T follicular helper cell (primary cell): ENCODE data around the gene MEN1.

ENCODE experiments used
- DNase-seq: peaks from one replicate; pipeline ENCODE4 v3.0.0-alpha.2; 2020; ENCODE audit warnings: low read depth
- total RNA-seq, 2 experiments: gene quantifications; one replicate each; lab custom pipeline; 2026; lab: John Stamatoyannopoulos, UW

Gene MEN1
- 51.2 to 54.2 reads per million in 2 experiments for total RNA-seq

DNA sequence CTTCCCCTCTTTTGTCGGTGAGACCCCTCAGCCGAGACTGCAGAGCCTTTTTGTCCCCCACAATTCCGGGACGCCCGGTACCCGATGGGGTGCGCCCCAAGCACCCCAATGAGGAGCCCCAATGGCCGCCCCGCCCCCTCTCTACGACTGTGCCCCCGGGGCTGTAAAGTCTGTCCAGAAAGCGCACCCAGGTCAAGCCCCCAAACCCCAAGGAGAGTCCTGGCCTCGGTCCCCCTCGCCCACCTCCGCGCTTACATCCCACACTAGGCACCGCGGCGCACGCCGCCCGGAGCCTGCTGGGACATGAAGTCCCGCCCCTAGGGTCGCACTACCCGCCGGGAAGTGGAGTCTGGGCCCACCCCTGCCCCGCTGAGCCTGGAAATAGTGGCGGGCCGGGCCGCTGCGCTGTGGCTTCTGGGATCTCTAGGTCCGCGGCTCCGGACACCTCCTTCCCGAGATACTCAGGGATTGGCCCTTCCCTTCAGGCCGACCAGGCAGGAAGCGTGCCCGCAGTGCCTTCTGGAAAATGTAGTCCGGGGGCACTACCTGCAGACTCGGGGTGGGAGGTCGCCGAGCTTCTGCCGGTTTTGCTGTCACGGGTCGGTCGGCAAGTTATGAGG is at the start of gene MEN1:
MEN1 (minus strand) TSS at position 281 of the 620 bp plus-strand sequence. CDS start 442 bp downstream, outside the sequence.
- DNase-seq, result peak; percentile 58

DNA sequence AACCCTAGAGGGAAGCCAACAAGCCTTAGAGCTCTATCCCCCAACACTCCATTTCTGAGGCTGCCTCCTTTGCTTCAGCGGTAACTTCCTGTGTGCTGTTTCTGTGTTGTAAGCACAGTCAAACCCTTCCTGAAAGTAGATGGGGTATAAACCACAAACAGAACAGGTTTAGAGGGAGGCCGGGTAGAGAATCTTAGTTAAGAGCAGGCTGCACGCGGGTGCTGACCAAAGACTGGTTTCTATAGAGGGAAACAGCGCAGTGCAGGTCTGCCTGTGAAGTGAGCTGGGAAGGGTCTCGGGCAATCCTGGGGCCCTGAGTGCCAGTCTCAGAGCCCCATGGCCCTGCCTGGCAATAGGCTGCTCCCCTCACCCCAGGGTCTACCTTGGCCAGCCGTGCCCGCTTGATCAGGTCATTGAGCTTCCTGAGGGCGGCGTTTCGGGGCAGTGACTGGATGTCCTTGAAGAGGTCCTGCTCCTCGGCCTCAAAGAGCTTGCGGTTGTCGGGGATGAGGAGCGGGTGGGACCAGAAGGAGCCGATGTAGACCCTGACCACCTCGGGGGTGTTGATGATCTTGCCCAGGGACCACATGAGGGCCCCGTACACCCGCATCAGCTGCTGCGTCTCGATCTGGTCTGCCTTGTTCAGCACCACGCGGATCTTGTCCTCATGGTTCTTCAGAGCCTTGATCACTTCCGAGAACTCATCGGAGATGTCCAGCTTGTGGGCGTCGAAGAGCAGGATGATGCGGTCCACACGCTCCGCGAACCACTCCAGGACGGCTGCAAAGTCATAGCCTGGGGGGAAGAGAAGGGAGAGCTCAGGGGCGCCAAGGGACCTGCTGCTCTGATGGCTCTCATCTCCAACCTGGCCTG is 49.4 kb upstream of the MEN1 start:
- DNase-seq, result no peak

DNA sequence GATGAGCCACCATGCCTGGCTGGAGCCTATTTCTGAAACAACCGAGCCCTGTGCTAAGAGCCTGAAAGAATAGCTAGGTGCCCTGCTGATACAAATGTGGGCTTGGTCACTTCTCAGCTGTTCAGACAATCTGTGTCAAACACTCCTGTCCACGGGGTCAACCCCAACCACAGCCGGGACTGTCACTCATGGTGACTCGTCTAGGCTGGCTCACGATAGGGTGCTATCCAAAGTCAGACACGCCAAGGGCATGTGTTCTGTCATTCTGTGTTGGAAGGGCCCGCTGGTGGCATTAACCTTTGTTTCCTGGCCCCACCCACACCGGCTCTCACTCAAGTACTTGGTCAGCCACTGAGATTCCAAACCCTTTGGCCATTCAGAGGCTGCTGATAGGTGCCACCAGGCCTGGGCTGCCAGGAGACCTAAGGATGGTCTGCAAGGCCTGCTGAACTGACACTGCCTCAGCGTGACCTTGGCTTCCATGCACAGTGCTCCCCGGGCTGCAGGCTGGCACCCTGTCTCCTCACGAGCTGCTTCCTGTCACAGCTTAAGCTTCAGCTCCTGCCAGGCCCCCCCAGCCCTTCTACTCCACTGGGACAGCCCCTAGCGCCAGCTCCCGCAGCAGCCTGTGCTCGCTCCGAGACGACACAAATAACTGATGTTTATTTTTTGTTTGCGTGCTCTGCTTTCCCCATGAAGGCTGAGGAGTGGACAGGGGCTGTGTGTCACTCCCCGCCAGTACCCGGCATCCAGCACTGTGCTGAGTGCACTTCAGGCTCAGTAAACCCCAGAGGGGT is 48.3 kb upstream of the MEN1 start:
- peak; percentile 59 for DNase-seq

DNA sequence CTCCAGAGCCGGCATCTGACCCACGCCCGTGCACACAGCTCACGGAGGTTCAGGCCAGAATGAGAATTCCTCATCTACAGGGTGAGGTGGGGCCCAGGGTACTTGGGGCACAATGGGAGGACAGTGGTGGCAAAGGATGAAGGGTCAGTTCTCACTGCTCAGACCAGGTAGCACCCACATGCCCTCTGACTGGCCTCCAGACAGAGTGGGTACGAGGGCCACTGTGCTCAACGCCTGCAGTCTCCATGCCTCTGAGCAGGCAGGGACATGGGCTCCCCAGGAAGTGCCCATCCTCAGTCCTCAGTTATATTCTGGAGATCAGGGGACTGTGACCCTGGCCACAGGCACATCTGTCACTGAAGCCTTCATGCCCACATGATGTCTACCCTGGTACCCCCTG is 47.1 kb upstream of the MEN1 start:
- DNase-seq, result no peak

DNA sequence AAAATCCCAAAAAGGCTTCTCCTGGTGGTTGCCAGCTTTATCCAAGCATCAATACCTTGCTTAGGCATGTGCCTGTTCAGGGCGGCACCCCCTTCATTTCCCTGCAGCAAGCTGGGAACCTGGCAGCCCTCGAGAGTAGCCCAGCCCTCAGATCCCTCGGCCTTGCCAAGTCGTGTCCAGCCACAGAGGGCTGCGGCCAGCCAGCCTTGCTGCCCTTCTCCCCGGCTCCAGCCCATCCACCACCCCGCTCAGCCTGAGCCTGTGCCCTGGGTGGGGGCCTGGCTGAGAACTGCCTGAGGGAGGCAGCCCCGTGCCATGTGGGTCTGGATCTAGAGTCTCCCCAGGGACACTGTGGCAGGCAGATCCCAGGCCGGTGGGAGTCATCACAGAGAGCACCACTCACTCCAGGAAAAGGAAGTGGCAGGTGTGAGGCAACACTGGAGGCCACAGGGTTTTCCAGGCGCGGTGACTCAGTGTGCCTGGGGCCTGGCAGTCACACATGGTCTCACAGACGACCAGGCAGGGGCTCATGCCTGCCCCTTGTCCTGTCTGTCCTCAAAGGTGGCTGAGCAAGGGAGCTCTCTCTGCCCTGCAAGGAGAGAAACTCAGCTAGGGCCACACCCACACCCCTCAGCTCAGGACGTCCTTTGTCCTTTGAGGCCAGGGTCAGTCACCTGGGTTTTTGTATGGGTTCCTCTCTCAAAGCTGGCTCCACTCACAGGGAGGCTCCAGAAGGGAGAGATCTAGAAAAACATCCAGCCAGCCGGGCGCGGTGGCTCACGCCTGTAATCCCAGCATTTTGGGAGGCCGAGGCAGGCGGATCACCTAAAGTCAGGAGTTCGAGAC is 46.3 kb upstream of the MEN1 start:
- DNase-seq, result no peak

DNA sequence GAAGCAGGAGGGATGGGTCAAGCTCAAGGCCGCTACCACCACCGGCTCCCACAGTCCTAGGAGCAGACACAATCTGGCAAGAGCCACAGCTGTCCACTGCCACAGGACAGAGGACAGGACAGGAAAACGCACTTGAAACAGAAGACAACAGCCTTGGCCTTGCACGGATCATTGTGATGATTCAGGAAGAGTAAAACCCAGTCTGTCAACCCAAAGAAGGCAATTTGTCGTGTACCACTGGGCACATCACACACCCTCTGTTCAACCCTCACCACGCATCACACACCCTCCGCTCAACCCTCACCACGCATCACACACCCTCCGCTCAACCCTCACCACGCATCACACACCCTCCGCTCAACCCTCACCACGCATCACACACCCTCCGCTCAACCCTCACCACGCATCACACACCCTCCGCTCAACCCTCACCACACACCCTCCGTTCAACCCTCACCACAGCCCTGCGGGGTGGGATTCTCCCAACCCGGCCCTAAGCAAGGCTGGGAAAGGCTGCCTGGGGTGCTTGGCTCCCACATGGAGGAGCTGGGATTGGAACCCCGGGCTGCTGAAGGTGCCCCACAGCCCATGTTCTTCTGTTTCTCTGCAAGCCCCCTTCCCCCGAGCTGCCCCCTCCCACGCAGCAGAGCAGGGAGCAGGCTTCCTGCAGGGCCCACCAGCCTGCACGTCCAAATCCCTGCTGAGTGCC is 45.4 kb upstream of the MEN1 start:
- no peak for DNase-seq

DNA sequence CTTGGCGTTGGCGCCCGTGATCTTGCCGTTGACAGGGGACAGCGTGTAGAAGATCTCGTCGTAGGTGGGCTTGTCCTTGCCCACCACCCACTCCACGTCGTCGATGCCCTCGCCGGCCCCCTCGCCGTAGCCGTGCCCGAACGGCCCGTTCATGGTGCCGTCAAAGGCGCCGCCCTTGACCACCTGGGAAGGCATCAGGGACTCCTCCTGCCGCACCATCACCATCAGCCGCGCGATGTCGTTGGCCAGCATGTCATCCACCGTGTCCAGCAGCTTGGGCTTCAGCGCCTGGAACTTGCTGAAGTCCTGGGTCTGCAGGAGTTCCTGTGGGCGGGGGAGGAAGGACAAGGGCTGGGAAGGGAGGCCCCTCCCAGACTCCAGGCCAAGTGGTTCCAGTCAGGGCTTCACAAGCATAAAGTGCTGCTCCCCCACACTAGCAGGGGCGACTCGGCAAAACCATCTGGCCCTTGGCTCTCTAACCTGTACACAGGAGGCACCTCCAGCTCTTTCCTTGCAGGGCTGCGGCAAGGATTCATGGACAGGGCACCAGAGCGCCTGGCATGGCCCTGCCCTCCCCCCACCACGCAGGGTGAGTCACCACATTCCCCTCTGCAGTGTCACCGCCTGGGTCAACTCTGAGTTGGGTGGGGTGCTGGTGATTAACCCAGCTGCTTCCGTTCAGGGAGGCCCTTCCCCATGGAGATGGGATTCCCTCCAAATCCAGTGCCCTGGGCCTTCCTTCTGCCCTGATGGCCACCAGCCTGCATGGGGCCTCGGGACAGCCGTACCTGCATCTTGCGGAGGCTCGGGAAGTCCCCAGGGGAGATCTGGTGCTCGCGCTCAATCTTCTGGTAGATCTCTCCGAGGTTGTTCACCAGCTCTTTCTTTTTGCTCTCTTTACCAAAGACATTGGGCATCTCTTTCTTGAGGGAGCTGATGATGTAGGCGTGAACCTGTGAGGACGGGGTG is 44.5 kb upstream of the MEN1 start:
- DNase-seq, result no peak

DNA sequence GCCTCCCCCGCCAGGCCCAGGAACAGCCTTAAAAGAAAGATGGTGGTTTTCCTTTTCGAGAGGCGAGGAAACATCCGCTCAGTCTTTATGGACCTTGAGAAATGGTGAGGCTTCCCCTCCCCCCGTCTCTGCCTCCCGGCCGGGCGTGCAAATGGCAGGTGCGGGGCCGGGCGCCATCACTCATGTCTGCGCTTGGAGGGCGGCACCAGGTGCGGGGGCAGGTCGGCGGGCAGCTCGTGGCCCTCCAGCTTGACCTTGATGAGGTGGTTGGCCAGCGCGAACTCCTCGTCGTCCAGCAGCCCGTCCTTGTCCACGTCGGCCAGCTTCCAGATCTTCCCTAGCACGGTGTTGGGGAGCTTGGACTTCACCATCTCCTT is 43.8 kb upstream of the MEN1 start:
- DNase-seq, result no peak

DNA sequence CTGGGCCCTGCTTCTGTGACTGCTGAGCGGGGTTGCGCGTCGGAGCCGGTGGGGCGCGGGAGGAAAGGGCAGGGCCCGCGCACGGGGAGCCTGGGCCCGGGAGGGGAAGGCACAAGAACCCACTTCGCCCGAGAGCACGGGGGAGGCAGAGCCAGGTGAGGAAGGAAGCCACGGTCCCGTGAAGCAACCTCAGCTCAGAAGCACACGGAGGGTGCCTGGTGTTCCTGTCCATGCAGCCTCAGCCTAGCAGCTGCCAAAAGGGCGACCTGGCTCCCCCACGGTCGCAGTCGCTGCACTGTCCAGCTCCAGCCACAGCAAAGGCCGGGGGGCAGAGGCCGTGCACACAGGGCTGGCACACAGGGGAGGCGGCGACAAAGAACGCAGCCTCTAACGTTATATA is 43.4 kb upstream of the MEN1 start:
- no peak for DNase-seq

DNA sequence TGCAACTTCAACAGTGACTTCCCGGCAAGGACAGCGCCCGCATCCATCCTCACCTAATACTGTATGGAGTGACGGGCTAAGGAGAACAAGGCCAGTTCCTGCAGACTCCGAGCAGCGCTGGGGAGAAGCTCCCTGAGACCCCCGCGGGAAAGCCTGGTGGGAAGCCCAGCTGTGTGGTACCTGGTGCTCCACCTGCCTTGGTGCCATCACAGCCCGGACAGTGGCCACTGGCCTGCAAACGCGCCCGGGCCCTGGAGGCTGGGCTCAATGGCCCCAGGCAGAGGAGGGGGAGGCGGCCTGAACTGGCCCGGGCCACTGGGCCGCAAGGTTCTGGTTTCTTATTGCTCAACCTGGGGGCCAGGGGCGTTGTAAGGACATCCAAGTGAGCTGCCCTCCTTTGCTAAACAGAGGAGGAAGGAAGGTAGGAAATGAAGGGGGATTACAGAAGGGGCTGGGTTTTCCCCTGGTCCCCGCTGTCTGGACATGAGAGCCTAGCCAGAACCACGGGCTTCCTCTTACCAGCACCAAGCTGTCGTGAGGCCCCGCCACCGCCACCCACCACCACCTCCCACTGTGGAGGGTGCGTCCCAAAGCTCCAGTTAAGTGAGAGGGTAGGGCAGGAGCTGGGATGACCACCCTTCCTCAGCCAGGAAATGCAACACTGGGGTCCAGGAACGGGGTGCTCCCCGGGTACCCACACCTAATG is 42.6 kb upstream of the MEN1 start:
- no peak for DNase-seq

DNA sequence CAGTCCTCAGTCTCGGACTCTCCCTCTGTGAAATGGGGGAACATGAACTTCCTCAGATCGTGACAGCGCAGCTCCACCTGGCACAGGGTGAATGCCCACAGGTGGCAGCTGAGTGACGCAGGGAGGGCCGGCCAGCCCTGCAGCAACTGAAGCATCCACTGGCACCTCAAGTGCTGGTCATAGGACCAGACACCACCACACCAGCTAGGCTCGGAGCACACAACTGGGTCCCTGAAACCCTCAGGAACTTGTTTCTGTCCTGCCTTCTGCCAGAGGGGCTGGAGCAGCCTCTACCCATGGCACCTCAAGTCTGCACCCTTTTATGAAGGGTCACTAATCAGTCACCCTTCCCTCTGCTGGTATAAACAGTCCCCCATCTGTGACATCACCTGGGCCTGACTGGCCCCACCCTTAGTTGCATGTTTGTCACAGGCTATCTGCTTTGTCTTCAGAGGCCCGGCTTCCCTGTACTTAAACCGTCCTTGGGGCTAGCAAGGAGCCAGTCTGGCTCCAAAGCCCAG is 41.5 kb upstream of the MEN1 start:
- no peak for DNase-seq

DNA sequence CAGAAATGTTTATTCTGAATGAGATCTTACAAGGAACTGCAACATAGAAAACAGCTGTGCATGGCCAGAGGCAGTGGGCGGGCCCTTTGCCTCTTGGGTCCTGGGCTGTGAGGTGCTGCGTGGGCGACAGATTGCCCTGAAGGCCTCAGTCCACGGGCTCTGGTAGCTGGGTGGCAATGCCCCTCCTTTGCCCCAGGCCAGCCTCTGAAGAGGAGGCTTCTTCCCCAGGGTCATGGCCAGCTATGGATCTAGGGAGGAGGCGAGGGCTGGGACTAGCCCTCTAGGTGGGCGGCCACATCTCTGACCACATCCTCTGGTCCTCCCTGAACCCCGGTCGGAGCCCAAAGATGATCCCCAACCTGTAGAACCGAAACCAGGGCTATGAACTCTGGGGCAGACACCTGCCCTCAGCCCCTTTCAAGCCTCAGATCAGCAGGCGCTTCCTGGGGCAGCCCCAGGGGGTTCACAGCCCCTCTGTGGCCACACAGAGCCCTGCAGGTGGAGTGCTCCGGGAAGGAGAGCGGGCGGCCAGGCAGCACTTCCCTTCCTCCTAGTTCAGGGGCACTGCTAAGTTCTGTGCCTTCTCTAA is 40.7 kb upstream of the MEN1 start:
- no peak for DNase-seq

DNA sequence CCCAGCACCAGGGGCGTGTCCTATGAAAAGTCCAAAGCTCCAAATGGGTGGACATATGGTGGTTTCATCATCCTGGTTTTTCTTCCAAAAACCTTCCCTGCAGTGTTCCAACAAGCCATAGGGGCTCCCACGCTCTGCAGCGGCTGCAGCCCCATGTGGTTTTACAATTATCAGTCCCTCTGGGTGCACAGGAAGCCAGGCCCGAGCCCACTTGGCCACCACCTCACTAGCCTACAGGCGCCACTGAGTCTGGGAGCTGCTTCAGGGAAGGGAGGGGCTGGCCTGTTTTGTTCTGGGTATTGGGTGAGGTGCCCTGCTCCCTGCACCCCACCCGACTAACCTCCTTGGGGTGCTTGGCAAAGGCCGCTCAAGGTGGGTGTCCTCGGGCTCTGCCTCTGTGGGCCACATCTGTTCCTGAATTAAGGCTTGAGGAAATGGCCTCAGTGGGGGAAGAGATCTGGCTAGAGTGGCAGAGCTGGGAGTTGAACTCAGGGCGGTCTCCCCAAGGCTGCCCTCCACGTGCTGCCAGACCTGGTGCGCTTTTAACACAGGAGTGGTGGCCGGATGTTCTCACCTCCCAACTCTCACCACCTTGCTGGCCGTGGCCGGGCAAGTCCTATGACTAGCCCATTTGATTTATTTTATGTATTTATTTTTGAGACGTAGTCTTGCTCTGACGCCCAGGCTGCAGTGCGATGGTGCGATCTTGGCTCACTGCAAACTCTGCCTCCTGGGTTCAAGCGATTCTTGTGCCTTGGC is 39.4 kb upstream of the MEN1 start:
- DNase-seq, result no peak

DNA sequence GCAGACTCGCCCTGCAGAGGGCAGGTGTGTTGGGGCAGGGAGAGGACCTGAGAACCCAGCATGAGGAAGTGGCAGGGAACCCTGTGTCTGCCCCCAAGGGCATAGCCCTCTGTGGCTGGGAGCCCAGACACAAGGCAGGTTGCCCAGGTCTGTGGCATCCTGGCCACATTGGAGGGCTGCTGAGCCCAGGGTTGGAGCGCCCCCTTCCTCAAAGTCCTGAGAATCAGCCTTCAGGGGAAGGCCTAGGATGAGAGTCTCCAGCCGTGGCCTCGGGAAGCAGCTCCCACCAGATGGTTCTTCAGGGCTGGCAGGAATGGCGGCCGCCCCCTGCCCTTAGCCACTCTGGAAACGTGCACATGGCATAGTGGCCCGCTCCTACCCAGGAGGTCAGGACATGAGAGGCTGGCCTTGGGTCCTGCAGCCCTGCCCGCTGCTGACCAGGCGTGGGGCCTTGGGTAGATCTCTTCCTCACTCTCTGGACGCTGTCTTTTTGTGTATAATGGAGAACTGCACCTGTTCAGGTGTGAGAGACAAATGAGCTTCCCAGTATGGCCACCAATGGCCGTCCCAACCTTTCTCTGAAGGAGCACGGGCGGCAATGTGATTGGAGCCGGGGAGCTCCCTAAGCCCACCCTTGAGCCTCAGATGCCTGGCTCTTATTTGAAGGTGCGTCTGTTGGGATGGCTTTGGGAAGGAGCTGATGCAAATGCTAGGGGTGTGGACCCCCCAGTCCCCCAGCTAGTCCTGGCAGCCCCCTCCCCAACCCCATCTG is 38.7 kb upstream of the MEN1 start:
- DNase-seq, result no peak

DNA sequence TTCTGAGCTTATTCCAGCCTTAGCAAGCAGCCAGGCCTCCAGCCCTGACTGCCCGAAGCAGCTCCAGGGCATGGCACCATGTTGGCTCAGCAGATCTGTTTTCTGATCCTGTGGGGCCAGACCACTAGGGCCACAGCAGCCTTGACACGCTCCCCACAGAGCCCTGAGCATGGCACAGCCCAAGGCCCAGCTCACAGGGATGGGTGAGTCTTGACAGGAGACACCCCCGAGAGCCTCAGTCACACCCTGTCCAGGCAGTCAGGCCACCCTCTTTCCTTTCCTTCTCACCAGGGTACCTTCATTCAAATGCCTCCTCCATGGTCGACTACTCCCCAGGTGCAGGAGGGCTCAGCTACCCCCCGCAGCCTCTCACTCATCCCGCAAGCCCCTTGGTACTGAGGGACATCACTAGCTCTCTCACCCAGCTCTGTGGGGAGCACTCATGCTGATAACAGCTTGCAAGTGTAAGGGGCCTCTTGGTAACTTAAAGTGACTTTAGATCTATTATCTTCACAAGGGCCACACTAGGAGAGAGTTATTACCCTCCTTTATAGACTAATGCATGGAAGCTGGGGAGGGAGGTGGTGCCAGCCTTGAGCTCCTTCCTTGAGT is 38.0 kb upstream of the MEN1 start:
- no peak for DNase-seq

DNA sequence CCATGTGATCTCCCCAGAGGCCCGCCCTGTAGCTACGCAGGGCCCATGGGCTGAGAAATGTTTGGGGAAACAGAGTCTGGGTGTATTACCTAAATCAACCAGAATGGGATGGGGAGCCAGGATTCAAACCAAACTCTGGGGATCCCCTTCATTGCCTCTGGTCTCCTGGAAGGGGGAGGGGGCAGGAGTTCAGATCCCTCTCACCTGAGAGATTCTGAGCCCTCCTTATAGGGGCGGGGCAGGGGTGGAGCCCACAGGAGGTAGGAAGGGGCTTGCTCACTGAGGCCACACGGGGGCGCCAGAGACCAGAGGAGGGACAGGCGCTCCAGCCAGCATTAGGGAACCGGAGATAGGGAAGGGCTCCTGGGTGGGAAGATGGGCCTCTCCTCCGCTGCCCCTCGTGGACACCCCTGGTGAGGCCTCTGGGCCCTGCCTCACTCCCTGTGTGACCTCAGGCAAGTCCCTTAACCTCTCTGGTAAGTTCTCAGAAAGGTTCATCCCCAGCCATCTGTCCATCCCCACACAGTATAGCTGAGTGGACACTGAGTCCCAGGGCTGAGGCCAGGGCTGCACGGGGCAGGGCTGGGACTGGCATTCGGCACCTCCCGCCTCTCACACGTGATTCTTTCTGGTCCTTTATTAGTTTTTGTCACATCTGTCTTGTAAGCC is 36.8 kb upstream of the MEN1 start:
- peak; percentile 89 for DNase-seq
